H9 (cell line): ENCODE results near the gene PIK3R4. TPM values are rescaled to one million over a fixed set of nuclear protein-coding genes. Genes with fewer than 3 reads are reported as not detected.

Experiments
- DNase-seq: peaks from one replicate; pipeline ENCODE4 v3.0.0-alpha.2; 2017
- H2AFZ ChIP-seq: one replicate; pipeline ENCODE4 v1.6.1; 2013; ENCODE audit warnings: mild to moderate bottlenecking, low read length, control low read depth, moderate library complexity
- H2AK5ac ChIP-seq: 2 replicates; pipeline ENCODE4 v1.6.1; 2013; ENCODE audit warnings: low read length, control low read depth, mixed read lengths; ENCODE audit not compliant: insufficient read length
- H2BK120ac ChIP-seq: one replicate; pipeline ENCODE4 v1.6.1; 2013; ENCODE audit warnings: low read depth, mild to moderate bottlenecking, low read length, control low read depth, inconsistent platforms; ENCODE audit not compliant: poor library complexity, severe bottlenecking
- H2BK12ac ChIP-seq: 2 replicates; pipeline ENCODE4 v1.6.1; 2013; ENCODE audit warnings: low read length, control low read depth, mixed read lengths, low read depth; ENCODE audit not compliant: insufficient read length
- H2BK15ac ChIP-seq: 2 replicates; pipeline ENCODE4 v1.6.1; 2013; ENCODE audit warnings: low read depth, low read length, control low read depth
- H2BK20ac ChIP-seq: one replicate; pipeline ENCODE4 v1.6.1; 2013; ENCODE audit warnings: low read depth, mild to moderate bottlenecking, low read length, control low read depth, inconsistent platforms; ENCODE audit not compliant: poor library complexity, severe bottlenecking
- H2BK5ac ChIP-seq: 2 replicates; pipeline ENCODE4 v1.6.1; 2013; ENCODE audit warnings: low read length, control low read depth, mixed read lengths; ENCODE audit not compliant: insufficient read length
- H3K14ac ChIP-seq: 2 replicates; pipeline ENCODE4 v1.6.1; 2013; ENCODE audit warnings: low read length, control low read depth; ENCODE audit not compliant: insufficient read depth
- H3K18ac ChIP-seq: 2 replicates; pipeline ENCODE4 v1.6.1; 2013; ENCODE audit warnings: low read depth, mild to moderate bottlenecking, mixed read lengths, low read length, control low read depth; ENCODE audit not compliant: insufficient read length
- H3K23ac ChIP-seq: 2 replicates; pipeline ENCODE4 v1.6.1; 2013; ENCODE audit warnings: low read length, control low read depth, mixed read lengths, low read depth; ENCODE audit not compliant: insufficient read length
- H3K23me2 ChIP-seq: 2 replicates; pipeline ENCODE4 v1.6.1; 2013; ENCODE audit warnings: low read depth, mild to moderate bottlenecking, mixed read lengths, low read length, control low read depth; ENCODE audit not compliant: insufficient read length, poor library complexity, severe bottlenecking
- H3K27ac ChIP-seq: 2 replicates; pipeline ENCODE4 v1.5.1; 2013; ENCODE audit warnings: low read length, control low read depth, mixed read lengths, low read depth; ENCODE audit not compliant: insufficient read length
- H3K27me3 ChIP-seq: 2 replicates; pipeline ENCODE4 v1.6.1; 2013; ENCODE audit warnings: low read length, control low read depth, inconsistent platforms; ENCODE audit not compliant: insufficient read depth
- H3K4ac ChIP-seq: 2 replicates; pipeline ENCODE4 v1.6.1; 2013; ENCODE audit warnings: low read depth, mild to moderate bottlenecking, control low read depth, inconsistent platforms, low read length, moderate library complexity
- H3K4me1 ChIP-seq: 2 replicates; pipeline ENCODE4 v1.6.1; 2013; ENCODE audit warnings: low read length, control low read depth, inconsistent platforms; ENCODE audit not compliant: insufficient read depth
- H3K4me2 ChIP-seq: 2 replicates; pipeline ENCODE4 v1.6.1; 2013; ENCODE audit warnings: low read length, control low read depth, mixed read lengths; ENCODE audit not compliant: insufficient read length, insufficient read depth
- H3K56ac ChIP-seq: 2 replicates; pipeline ENCODE4 v1.6.1; 2013; ENCODE audit warnings: low read depth, mild to moderate bottlenecking, mixed read lengths, low read length, control low read depth; ENCODE audit not compliant: insufficient read length
- H3K79me1 ChIP-seq: 2 replicates; pipeline ENCODE4 v1.6.1; 2013; ENCODE audit warnings: low read depth, mild to moderate bottlenecking, moderate library complexity, low read length, control low read depth, inconsistent platforms; ENCODE audit not compliant: insufficient read depth, poor library complexity, severe bottlenecking
- H3K79me2 ChIP-seq: 2 replicates; pipeline ENCODE4 v1.6.1; 2013; ENCODE audit warnings: low read length, control low read depth, inconsistent platforms; ENCODE audit not compliant: insufficient read depth
- H3K9ac ChIP-seq: 2 replicates; pipeline ENCODE4 v1.6.1; 2013; ENCODE audit warnings: low read length, control low read depth, mixed read lengths; ENCODE audit not compliant: insufficient read length; ENCODE audit errors: extremely low read depth
- H3K9me3 ChIP-seq: one replicate; pipeline ENCODE4 v1.6.1; 2013; ENCODE audit warnings: low read depth, low read length, inconsistent platforms; ENCODE audit not compliant: control insufficient read depth
- H3T11ph ChIP-seq: one replicate; pipeline ENCODE4 v1.6.1; 2013; ENCODE audit warnings: mild to moderate bottlenecking, low read length, control low read depth, inconsistent platforms
- H4K20me1 ChIP-seq: one replicate; pipeline ENCODE4 v1.6.1; 2013; ENCODE audit not compliant: control insufficient read depth, insufficient read length, insufficient read depth
- H4K5ac ChIP-seq: 2 replicates; pipeline ENCODE4 v1.6.1; 2013; ENCODE audit warnings: low read depth, mild to moderate bottlenecking, mixed read lengths, low read length, control low read depth; ENCODE audit not compliant: insufficient read length
- H4K8ac ChIP-seq: replicated peaks from 2 replicates; pipeline ENCODE4 v1.6.1; 2013; ENCODE audit warnings: low read length, control low read depth, mixed read lengths, low read depth; ENCODE audit not compliant: insufficient read length
- H4K91ac ChIP-seq: 2 replicates; pipeline ENCODE4 v1.6.1; 2013; ENCODE audit warnings: low read depth, mild to moderate bottlenecking, moderate library complexity, mixed read lengths, low read length, control low read depth; ENCODE audit not compliant: insufficient read length
- H3K27ac Mint-ChIP-seq, 3 experiments: 2 replicates in 2 of 3; 3 replicates in 1 of 3; pipeline ENCODE4 v1.8.0; 2020 to 2021; ENCODE audit warnings: mixed read lengths in 3 of 3, mild to moderate bottlenecking in 1 of 3, moderate library complexity in 1 of 3
- H3K27me3 Mint-ChIP-seq: 2 replicates; pipeline ENCODE4 v1.8.0; 2021; ENCODE audit warnings: low read depth, mild to moderate bottlenecking, moderate library complexity, mixed read lengths
- H3K36me3 Mint-ChIP-seq, 3 experiments: 2 replicates in 2 of 3; 3 replicates in 1 of 3; pipeline ENCODE4 v1.8.0; 2020 to 2021; ENCODE audit warnings: low read depth in 3 of 3, mixed read lengths in 3 of 3; ENCODE audit not compliant: insufficient read depth in 1 of 3
- H3K4me1 Mint-ChIP-seq, 2 experiments: 2 replicates each; pipeline ENCODE4 v1.8.0; 2020; ENCODE audit warnings: mixed read lengths in 2 of 2
- H3K4me3 Mint-ChIP-seq, 2 experiments: 2 replicates in 1 of 2; 3 replicates in 1 of 2; pipeline ENCODE4 v1.8.0; 2020 to 2021; ENCODE audit warnings: mild to moderate bottlenecking in 2 of 2, mixed read lengths in 2 of 2, moderate library complexity in 1 of 2
- H3K9me3 Mint-ChIP-seq, 2 experiments: 2 replicates in 1 of 2; 3 replicates in 1 of 2; pipeline ENCODE4 v1.8.0; 2020; ENCODE audit warnings: mild to moderate bottlenecking in 2 of 2, mixed read lengths in 2 of 2, moderate library complexity in 1 of 2
- CTCF ChIP-seq: fragments of 200-600 bp; sonication (generic); conservative IDR thresholded peaks from 3 replicates; pipeline ENCODE4 v1.8.0; 2021; ENCODE audit warnings: antibody characterized with exemption, mild to moderate bottlenecking
- WGBS: extraction: QIAGEN DNeasy Blood & Tissue Kit; methylation state at CpG from one replicate; pipeline ENCODE4 v1.1.7; 2013; ENCODE audit warnings: missing lambda C conversion rate, low lambda C conversion rate, mixed read lengths; ENCODE audit not compliant: insufficient read length; ENCODE audit errors: extremely low coverage; 5-methylcytosine and 5-hydroxymethylcytosine counted together
- total RNA-seq: library from RNA; stranded (reverse); gene quantifications from 2 replicates; pipeline ENCODE4 v1.2.1, GENCODE V29; 2021

Gene PIK3R4
- total RNA-seq, 1 experiment from 2014 or later = 28.6 TPM

GRCh38 chr3:130709671-130710070 is 37.0 kb downstream of the PIK3R4 start:
- Histone ChIP-seq H3K4me2 (no peak overlapping the region), H3K9me3 (no peaks in the 10 kb centered on the region), H3K79me2 (no peaks in the 10 kb centered on the region), H3T11ph (no peak overlapping the region), H2BK12ac (no peak overlapping the region), H3K4ac (no peak overlapping the region), H3K27ac (no peak overlapping the region), H3K9ac (no peak overlapping the region), H3K18ac (no peak overlapping the region), H2AK5ac (no peak overlapping the region), H4K5ac (no peak overlapping the region), H4K8ac (no peak overlapping the region), H2BK5ac (no peak overlapping the region), H3K79me1 (no peaks in the 10 kb centered on the region), H3K4me1 (no peaks in the 10 kb centered on the region), H3K56ac (no peak overlapping the region), H4K20me1 (no peaks in the 10 kb centered on the region), H2AFZ (no peak overlapping the region), H2BK120ac (no peak overlapping the region), H2BK15ac (no peak overlapping the region), H3K23me2 (no peaks in the 10 kb centered on the region), H3K23ac (no peak overlapping the region), H2BK20ac (no peak overlapping the region), H4K91ac (no peak overlapping the region), H3K14ac (no peak overlapping the region), H3K27me3 (no peaks in the 10 kb centered on the region)
- WGBS = no CpG with 5 or more reads among the region's 1 CpG
- Mint-ChIP-seq H3K9me3 (no peaks in the 10 kb centered on the region), H3K4me1 (no peaks in the 10 kb centered on the region), H3K4me3 (no peak overlapping the region), H3K36me3 (peaks cover 8 to 27% (median 22%) of the 10 kb centered on the region in 3 experiments; a peak in 6 of 7 replicates), H3K27ac (no peak overlapping the region), H3K27me3 (no peaks in the 10 kb centered on the region)
- no peak for TF ChIP-seq CTCF
- DNase-seq = no peak
